DND-41 (cell line): Measurements from ENCODE around the gene COQ2.

ENCODE experiments used
- ATAC-seq: fragments of 200-7000 bp; cut with Tn5 transposase; 3 replicates; pipeline ENCODE4 v1.9.1; 2021; ENCODE audit warnings: low read depth; ENCODE audit not compliant: insufficient read depth
- DNase-seq: peaks from one replicate; pipeline ENCODE4 v3.0.0-alpha.2; 2020
- H2AFZ ChIP-seq: 2 replicates; pipeline ENCODE4 v1.6.0; 2012; ENCODE audit warnings: low read depth, low read length
- H3K27ac ChIP-seq: 2 replicates; pipeline ENCODE4 v1.5.1; 2012; ENCODE audit warnings: low read length, inconsistent platforms
- H3K27me3 ChIP-seq: fragments of 200-600 bp; sonication (generic); 2 replicates; pipeline ENCODE4 v1.6.0; 2012; ENCODE audit warnings: low read length, mild to moderate bottlenecking, inconsistent platforms; ENCODE audit not compliant: insufficient read depth, poor library complexity
- H3K36me3 ChIP-seq: 2 replicates; pipeline ENCODE4 v1.5.1; 2012; ENCODE audit warnings: low read length, inconsistent platforms; ENCODE audit not compliant: insufficient read depth
- H3K4me1 ChIP-seq: 2 replicates; pipeline ENCODE4 v1.5.1; 2012; ENCODE audit warnings: mild to moderate bottlenecking, low read length; ENCODE audit not compliant: insufficient read depth
- H3K4me2 ChIP-seq: 2 replicates; pipeline ENCODE4 v1.6.0; 2012; ENCODE audit warnings: mild to moderate bottlenecking, moderate library complexity, low read length, inconsistent platforms; ENCODE audit not compliant: insufficient read depth
- H3K4me3 ChIP-seq, 2 experiments: fragments of 200-600 bp in 1 of 2; shearing (Covaris generic) in 1 of 2; 2 replicates each; pipeline ENCODE4 v1.5.1; 2012 to 2016; ENCODE audit warnings: inconsistent platforms in 2 of 2, low read length in 2 of 2, mild to moderate bottlenecking in 2 of 2, low read depth in 1 of 2, moderate library complexity in 1 of 2
- H3K79me2 ChIP-seq: 2 replicates; pipeline ENCODE4 v1.6.0; 2012; ENCODE audit warnings: low read length, inconsistent platforms; ENCODE audit not compliant: insufficient read depth
- H3K9ac ChIP-seq: 2 replicates; pipeline ENCODE4 v1.6.0; 2012; ENCODE audit warnings: low read depth, mild to moderate bottlenecking, inconsistent platforms, low read length, moderate library complexity
- H3K9me3 ChIP-seq: 2 replicates; pipeline ENCODE4 v1.5.1; 2012; ENCODE audit warnings: low read length, moderate library complexity, mild to moderate bottlenecking, inconsistent platforms; ENCODE audit not compliant: insufficient read depth, severe bottlenecking
- H4K20me1 ChIP-seq: 2 replicates; pipeline ENCODE4 v1.6.0; 2012; ENCODE audit warnings: low read length; ENCODE audit not compliant: insufficient read depth
- EZH2 ChIP-seq: IDR thresholded peaks from 3 replicates; pipeline ENCODE4 v1.6.1; 2012; ENCODE audit warnings: borderline replicate concordance, low read depth, mild to moderate bottlenecking, moderate library complexity, low read length, inconsistent platforms; ENCODE audit not compliant: severe bottlenecking
- TF ChIP-seq, protein P1 (sequence below): IDR thresholded peaks from 2 replicates; pipeline ENCODE4 v1.5.1; 2012; ENCODE audit warnings: borderline replicate concordance, low read length, moderate library complexity, mild to moderate bottlenecking; ENCODE audit not compliant: poor library complexity, severe bottlenecking; ENCODE audit errors: extremely low read depth

COQ2 gene

DNA sequence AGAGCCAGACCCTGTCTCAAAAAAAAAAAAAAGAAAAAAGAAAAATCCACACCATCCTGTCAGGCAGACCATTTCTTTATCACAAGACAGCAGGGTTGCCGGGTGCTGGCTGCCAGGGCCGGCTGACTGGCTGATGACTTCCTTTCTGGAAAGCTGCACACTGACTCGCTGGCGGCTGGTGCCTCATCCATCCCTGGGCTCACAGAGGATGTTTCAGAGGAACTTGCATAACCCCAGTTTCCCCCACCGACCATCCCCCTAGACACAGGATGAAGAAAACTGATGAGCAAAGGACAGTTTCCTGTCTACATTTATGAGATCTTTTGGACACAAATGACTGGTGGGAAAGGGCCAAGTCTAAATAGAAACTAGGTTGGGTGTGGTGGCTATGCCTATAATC, 36.0 kb upstream of the COQ2 start:
- Histone ChIP-seq H3K79me2 (no peaks in the 10 kb centered on the region), H3K27me3 (peaks cover 3% of the 10 kb centered on the region), H3K4me1 (no peaks in the 10 kb centered on the region), H3K27ac (no peak overlapping the region), H3K4me3 (no peak overlapping the region), H3K9me3 (no peaks in the 10 kb centered on the region), H4K20me1 (no peaks in the 10 kb centered on the region), H3K4me2 (no peak overlapping the region), H3K9ac (no peak overlapping the region), H2AFZ (no peak overlapping the region), H3K36me3 (no peaks in the 10 kb centered on the region)
- ATAC-seq, result peak; percentile 29; the same call in 1 of the 3 replicates
- TF ChIP-seq EZH2, result no peak
- TF ChIP-seq, protein P1, sequence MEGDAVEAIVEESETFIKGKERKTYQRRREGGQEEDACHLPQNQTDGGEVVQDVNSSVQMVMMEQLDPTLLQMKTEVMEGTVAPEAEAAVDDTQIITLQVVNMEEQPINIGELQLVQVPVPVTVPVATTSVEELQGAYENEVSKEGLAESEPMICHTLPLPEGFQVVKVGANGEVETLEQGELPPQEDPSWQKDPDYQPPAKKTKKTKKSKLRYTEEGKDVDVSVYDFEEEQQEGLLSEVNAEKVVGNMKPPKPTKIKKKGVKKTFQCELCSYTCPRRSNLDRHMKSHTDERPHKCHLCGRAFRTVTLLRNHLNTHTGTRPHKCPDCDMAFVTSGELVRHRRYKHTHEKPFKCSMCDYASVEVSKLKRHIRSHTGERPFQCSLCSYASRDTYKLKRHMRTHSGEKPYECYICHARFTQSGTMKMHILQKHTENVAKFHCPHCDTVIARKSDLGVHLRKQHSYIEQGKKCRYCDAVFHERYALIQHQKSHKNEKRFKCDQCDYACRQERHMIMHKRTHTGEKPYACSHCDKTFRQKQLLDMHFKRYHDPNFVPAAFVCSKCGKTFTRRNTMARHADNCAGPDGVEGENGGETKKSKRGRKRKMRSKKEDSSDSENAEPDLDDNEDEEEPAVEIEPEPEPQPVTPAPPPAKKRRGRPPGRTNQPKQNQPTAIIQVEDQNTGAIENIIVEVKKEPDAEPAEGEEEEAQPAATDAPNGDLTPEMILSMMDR, result no peak
- peak; percentile 7 for DNase-seq

DNA sequence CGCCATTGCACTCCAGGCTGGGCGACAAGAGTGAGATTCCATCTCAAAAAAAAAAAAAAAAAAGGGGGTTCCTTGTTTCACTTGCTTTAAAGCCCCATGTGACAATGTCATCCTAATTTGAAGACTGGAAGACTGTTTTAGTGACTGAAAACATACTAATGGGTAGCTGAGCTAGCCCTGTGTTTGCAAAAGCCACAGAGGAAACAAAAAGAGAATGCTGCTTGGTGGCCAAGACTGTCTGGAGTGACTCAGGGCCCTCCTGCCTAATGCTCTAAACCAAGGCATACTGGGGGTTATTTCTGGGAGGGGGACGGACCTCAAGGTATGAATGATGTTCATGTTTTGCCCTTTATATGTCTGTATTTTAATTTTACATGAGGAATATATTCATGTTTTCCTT, 34.1 kb upstream of the COQ2 start:
- no peak for TF ChIP-seq EZH2
- TF ChIP-seq, protein P1, result no peak
- Histone ChIP-seq H2AFZ (no peak overlapping the region), H4K20me1 (no peaks in the 10 kb centered on the region), H3K27ac (no peak overlapping the region), H3K36me3 (no peaks in the 10 kb centered on the region), H3K9ac (no peak overlapping the region), H3K79me2 (no peaks in the 10 kb centered on the region), H3K4me1 (no peaks in the 10 kb centered on the region), H3K27me3 (peaks cover 3% of the 10 kb centered on the region), H3K9me3 (no peaks in the 10 kb centered on the region), H3K4me2 (no peak overlapping the region), H3K4me3 (no peak overlapping the region)
- ATAC-seq (no peak), DNase-seq (no peak)

DNA sequence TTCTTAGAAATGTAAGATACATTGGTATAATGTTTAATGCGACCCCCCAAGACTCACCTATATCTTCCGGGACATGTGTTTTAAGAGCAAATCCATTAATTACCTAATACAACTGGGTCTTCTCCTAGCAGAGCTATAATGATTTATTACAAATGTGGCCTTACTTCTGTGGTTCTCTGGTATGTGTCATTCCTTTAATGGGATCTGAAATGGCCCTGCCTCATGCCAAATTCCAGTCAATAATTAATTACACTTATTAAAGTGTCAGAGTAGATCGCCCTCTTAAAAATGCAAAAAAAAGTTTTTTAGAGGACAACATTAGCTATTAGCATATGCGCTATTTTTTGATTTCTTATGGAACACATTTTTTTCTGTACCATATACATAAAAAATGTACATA, 33.1 kb upstream of the COQ2 start:
- Histone ChIP-seq H3K79me2 (no peaks in the 10 kb centered on the region), H3K36me3 (no peaks in the 10 kb centered on the region), H3K4me3 (no peak overlapping the region), H3K27me3 (no peaks in the 10 kb centered on the region), H3K9ac (no peak overlapping the region), H3K4me1 (no peaks in the 10 kb centered on the region), H4K20me1 (no peaks in the 10 kb centered on the region), H2AFZ (no peak overlapping the region), H3K9me3 (no peaks in the 10 kb centered on the region), H3K27ac (no peak overlapping the region), H3K4me2 (no peak overlapping the region)
- ATAC-seq (no peak), DNase-seq (no peak)
- TF ChIP-seq, protein P1, result no peak
- no peak for TF ChIP-seq EZH2
